GM19035 (cell line): ENCODE results near the gene ZBTB18.
"Not testable (repeated sequence)": the region's sequence is repeated elsewhere in the genome, so short reads cannot be mapped to it uniquely, and the experiment has no call there.

Experiments
- ATAC-seq: cut with Tn5 transposase; IDR thresholded peaks from one replicate; pipeline ENCODE4 v1.9.1; 2021; ENCODE audit not compliant: unreplicated experiment

Gene ZBTB18

DNA sequence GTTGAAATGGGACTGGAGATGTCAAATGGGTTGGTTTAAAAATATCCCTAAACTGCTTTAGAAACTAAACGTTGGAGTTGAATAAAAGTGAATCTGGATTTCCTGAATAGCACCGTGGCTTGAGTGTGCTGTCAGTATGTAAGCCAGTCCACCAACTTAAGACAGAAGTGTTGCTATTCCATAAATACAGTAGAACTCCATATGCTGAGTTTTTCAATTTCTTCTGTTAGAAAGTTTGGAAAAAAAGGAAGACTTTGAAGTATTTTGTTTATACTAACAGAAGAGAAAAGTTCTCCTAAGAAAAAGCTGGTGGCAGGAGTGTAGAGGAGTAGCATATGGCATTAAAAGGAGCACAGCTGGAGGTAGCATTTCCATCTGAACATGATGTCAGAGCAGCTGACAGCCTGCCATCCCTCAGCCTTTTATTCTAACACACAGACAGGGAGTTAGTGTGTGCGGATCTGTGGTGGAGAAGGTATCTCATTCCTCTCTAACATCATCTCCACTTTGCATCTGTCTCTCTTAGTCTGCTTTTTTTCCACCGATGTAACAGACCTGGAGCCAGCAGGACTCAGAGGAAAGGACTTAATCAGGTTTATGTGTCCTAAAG lies at the start of gene ZBTB18:
Gene ZBTB18, plus strand, starts transcription at position 449 of the 610 bp plus-strand sequence. Its CDS starts 149 bp downstream, at position 598.
- ATAC-seq = no peak

- ATAC-seq = no peak
Measured at GRCh38 chr1:244002721-244003120, 48.4 kb upstream of the ZBTB18 start.

- ATAC-seq = no peak
Measured at GRCh38 chr1:244005455-244005854, 45.6 kb upstream of the ZBTB18 start.

- no peak for ATAC-seq
Measured at GRCh38 chr1:244006381-244006901, 44.6 kb upstream of the ZBTB18 start.

- no peak for ATAC-seq
Measured at GRCh38 chr1:244006961-244007360, 44.1 kb upstream of the ZBTB18 start.

DNA sequence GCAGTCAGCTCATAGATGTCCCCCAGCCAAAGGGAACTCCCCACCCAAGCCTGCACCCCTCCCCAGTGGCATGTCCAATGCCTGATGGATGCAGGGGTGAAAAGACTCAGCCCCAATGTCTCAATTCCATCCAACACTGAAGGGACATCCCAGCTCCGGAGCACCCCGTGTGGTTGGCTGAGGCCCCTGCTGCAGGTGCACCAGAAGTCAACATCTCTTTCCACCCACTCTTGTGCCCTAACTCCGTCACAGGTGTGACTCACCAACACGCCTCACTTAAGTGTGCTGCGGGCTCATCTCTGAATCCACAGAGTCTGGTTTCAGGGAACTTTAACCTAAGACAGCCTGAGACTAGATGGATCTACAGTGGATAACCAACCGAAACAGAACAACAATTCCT lies 40.9 kb upstream of the ZBTB18 start:
- no peak for ATAC-seq

GRCh38 chr1:244010703-244011123 lies 40.4 kb upstream of the ZBTB18 start:
- ATAC-seq = no peak

- no peak for ATAC-seq
Measured at GRCh38 chr1:244011271-244011670, 39.8 kb upstream of the ZBTB18 start.

- ATAC-seq = no peak
Measured at GRCh38 chr1:244011786-244012185, 39.3 kb upstream of the ZBTB18 start.

DNA sequence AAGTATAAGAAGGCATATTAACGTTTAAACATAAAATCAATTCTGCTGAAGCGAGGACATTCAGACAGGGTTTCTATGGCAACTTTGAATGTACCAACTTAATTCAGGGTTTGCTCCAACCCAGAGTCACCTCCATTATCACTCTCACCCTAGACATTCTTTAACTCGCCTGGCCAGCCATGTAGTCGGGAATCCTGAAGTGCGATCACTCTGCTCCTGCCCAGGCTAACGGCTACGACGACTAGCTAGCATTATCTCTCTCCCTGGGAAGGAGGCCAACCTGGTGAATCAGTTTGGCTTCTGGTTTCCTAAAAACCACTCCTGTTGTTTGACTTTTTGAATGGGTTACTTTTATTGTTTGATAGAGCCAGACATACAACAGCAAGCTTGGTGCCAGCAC lies 38.9 kb upstream of the ZBTB18 start:
- ATAC-seq = no peak

DNA sequence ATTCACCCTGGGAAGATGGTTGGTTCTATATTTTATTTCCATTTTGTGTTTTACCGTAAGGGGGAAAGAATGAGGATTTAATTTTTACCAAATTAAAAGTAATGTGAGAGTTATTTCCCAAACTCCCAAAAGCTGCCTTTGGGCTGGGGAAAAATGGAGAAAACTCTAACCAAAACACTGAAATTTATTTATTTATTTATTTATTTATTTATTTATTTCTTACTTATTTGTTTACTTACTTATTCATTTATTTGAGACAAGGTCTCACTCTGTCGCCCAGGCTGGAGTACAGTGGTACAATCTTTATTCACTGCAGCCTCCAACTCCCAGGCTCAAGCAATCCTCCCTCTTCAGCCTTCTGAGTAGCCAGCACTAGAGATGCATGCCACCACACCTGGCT lies 38.0 kb upstream of the ZBTB18 start:
- no peak for ATAC-seq

DNA sequence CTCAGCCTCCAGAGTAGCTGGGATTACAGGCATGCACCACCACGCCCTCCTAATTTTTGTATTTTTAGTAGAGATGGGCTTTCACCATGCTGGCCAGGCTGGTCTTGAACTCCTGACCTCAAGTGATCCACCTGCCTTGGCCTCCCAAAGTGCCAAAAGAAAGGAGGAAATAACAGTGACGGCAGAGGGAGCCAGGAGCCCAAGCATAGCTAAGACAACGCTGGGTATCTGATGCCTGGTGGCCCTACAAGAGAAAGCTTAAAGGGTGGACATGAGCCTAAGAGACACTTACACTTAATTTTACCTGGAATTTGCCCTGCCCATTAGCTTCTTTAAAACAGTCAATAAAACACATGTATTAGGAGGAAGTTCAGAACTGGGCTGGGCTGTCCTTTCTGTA lies 36.2 kb upstream of the ZBTB18 start:
- ATAC-seq = not testable (repeated sequence)

DNA sequence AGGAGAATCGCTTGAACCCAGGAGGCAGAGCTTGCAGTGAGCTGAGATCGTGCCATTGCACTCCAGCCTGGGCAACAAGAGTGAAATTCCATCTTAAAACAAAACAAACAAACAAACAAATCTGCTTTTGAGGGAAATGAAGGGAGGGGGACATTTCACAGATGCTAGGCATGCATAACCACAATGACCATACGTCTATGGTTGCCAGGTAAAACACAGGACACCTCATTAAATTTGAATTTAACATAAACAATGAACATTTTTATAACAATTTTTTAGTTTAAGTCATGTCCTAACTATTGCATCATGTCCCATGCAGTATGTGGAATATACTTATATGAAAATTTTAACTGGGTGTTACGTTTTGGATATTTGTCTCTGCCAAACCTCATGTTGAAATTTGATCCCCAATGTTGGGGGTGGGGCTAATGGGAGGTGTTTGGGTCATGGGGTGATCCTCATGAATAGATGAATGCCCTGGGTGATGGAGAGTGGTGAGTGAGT lies 31.0 kb upstream of the ZBTB18 start:
- no peak for ATAC-seq

DNA sequence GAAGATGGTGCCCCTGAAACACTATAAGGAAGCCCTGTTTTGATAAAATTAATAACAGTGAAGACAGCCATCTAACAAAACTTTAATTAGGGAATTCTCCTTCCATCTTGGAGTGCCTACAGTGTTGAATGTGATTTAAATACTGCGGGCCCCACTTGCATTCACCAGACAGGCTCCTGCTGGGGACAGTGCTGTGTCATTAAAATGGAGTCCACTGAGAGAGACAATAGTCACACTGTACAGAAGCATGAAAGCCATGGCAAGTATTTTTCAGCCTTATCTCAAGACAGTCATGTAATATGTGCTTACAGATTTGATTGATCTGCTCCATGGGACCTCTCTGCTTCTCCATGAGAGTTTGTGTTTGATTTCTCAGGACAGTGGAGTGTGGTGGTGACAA lies 29.7 kb upstream of the ZBTB18 start:
- ATAC-seq = no peak

- no peak for ATAC-seq
Measured at GRCh38 chr1:244022311-244022710, 28.8 kb upstream of the ZBTB18 start.

- ATAC-seq = no peak
Measured at GRCh38 chr1:244022864-244023440, 28.1 kb upstream of the ZBTB18 start.

DNA sequence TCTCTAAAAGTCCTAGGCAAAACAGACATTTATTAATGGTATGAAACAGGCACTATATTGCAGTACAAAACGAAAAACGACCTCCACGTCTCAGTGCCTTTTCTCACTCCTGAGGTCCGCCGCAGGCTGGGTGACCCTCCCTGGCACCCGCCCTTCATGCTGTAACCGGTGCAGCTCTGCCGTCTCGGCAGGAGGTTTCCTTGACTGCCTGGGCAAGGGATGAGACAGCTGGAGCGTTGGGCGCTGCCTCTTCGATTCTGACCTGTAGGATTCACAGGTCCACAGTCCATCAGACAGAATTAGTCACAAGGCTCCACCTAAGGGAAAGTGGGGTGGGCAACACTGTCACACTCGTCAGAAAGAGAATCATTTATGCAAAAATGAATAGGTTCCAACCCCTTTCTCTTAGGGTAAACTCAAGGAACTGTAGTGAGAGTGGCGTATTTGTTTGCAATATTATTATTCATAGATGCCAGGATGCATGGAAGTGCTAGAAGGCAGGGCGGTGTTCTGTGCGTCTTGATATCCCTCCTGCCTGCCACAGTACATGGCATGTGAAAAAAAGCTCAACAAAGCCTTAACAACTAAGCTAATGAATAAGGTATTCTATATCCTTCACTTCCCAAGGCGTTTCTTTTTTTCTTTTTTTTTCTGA lies 23.5 kb upstream of the ZBTB18 start:
- no peak for ATAC-seq

DNA sequence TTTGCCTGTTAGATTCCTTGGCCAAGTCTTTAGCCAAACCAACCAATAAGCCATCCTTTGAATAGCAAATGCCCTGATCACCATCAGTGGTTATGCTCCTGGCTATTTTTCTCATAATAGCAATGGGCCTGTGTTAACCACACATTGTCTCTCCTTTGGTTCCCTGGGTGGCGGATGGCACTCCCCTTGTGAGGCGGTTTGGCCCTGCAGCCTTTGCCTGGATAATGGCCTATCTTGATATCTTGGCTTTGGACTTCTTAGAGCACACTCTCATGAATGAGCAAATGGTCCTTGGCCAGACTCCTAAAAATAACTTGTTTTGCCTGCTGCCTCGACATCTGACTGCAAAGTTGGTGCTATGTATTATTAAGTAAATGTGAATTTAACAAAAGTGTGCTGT lies 22.4 kb upstream of the ZBTB18 start:
- no peak for ATAC-seq

GRCh38 chr1:244029124-244029523 lies 22.0 kb upstream of the ZBTB18 start:
- no peak for ATAC-seq

GRCh38 chr1:244030481-244031040 lies 20.5 kb upstream of the ZBTB18 start:
- no peak for ATAC-seq

- no peak for ATAC-seq
Measured at GRCh38 chr1:244035358-244035757, 15.7 kb upstream of the ZBTB18 start.

GRCh38 chr1:244037252-244037651 lies 13.8 kb upstream of the ZBTB18 start:
- no peak for ATAC-seq
